GM21825 (cell line): ENCODE measurements around the gene SORL1.

Experiments
- ATAC-seq: cut with Tn5 transposase; IDR thresholded peaks from one replicate; pipeline ENCODE4 v1.9.1; 2021; ENCODE audit warnings: mild to moderate bottlenecking, moderate library complexity; ENCODE audit not compliant: unreplicated experiment

SORL1 gene

DNA sequence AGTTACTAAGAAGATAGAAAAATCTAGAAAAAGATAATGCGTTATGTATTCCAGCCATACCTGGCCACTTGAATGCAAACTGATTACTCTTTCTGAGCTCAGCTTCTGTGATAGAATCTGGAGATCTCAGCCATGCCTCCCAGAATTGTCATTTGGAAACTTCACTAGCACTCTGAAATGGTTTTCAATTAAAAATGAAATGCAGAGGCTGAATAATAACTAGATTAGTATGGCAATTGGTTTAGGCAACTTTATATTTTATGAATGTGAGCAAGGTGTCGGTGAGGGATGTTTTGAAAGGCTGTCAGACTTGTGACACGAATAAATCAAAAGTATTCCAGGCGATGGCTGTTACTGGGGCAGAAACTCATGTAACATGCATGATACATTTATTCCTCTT is 129.5 kb downstream of the SORL1 start:
- no peak for ATAC-seq

DNA sequence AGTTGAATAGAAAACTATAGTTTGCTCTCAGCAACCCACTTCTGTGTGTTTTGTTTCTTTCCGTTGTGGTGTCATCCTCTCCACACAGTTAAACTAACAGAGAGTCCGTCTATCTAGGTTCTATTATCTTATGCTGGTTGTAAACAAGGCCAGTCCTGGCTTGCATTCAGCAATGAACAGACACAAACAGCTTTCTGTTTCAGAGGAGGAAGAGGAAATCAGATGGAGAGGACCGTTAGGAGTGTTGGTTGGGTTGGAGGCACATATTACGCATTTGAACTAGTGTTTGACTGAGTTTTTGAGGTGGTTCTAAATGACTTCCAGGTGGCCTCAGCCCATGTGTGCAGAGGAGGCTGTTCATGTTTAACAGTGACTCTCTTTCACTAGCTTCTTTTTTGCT is 130.2 kb downstream of the SORL1 start:
- no peak for ATAC-seq

DNA sequence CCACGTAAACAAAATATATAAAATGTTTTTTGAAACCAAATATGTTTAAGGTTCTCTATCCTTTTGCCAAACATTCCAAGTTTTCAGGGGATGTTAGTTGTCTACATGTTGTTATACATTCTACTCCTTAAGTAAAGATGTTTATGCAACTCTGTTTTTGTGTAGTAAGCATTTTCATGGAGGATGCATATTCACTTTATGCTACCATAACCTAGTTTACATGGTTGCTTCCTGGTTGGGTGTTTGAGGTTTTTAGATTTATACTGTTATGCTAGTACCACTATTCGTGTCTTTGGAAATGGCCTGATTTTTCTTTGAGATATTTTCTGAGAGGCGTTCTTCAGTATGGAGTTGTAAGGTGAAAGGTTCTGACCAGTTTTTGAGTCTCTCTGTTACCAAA is 131.7 kb downstream of the SORL1 start:
- ATAC-seq = no peak

DNA sequence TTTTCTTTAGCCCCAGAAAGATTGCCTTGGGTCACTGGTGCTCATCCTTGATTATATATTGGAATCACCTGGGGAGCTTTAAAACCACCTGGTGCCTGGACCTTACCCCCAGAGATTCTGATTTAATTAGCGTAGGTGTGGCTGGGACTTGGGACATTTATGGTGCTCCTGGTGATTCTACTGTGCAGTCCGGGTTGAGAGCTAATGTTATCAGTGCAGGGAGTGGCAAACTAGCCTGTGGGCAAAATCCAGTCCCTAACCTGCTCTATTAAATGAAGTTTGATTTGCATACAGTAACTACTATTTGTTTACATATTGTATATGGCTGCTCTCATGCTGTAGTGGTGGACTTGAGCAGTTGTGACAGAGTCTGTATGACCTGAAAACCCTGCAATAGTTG is 134.6 kb downstream of the SORL1 start:
- no peak for ATAC-seq

DNA sequence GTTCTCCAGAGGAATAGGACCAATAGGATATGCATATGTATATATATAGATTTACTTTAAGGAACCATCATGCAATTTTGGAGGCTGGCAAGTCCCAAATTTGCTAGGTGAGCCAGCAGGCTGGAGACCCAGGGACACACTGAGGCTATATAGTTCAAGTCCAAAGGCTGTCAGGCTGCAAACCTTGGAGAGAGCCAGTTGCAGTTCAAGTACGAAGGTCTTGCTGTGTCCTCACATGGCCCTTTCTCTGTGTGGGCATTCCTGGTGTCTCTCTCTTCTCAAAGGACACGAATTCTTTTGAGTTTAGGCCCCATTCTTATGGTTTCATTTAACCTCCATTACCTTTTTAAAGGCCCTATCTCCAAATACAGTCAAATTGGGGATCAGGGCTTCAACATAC is 135.1 kb downstream of the SORL1 start:
- no peak for ATAC-seq

DNA sequence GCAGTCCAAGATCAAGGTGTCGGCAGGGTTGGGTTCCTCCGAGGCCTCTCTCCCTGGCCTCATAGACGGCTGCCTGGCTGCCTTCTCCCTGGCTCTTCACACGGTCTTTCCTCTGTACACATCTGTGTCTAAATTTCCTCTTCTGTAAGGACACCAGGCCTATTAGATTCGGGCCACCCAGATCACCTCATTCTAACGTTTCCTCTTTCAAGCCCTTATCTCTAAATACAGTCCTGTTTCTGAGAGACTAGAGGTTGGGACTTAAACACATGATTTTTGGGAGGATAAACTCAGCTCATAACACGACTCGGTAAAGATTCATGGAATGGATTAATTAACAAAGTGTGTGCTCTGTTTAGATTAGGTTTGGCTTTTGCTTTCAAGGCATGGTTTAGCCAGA is 136.6 kb downstream of the SORL1 start:
- ATAC-seq = no peak

DNA sequence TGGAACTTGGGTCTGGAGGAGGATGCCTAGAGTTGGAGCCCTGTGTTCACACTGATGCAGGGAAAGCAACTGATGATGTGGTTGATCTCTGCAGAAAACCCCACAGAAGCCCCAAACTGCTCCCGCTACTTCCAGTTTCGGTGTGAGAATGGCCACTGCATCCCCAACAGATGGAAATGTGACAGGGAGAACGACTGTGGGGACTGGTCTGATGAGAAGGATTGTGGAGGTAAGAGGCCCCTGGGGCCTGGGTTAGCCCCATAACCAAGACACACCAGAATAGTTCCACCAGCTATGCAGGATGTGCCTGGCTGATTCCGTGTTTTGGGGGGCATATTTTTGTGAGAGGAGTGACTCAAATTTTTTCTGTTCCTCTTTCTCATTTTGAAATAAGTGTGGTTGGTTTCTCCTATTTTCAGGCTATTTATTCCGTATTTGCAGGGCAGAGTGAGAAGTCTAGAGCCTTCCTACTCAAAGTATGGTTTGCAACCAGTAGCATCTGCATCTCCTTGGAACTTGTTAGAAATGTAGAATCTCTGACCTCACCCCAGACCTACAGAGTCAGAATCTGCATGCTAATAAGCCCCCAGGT is 137.9 kb downstream of the SORL1 start:
- ATAC-seq = peak; percentile 76

DNA sequence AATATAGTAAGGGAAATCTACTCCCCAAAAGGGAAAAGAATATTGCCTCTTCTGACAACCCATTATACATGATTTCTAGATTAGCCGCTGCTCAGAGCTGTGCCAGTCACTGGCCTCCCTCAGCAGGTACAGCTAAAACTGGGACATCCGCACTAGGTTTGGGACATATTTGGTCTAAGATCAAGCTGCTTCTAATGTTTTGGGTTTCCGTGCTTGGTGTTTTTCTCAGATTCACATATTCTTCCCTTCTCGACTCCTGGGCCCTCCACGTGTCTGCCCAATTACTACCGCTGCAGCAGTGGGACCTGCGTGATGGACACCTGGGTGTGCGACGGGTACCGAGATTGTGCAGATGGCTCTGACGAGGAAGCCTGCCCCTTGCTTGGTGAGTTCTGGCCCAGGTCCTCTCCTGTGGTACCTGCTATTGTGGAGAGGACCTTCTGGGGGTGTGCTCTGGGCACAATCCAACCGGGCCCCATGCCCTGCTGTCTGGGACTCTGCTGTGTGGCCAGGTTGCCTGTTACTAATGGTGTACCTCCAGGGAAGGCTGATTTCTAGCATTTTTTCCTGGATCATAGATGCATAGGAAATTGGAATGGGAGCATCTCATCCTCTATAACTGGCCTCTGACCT is 138.8 kb downstream of the SORL1 start:
- peak; percentile 18 for ATAC-seq

DNA sequence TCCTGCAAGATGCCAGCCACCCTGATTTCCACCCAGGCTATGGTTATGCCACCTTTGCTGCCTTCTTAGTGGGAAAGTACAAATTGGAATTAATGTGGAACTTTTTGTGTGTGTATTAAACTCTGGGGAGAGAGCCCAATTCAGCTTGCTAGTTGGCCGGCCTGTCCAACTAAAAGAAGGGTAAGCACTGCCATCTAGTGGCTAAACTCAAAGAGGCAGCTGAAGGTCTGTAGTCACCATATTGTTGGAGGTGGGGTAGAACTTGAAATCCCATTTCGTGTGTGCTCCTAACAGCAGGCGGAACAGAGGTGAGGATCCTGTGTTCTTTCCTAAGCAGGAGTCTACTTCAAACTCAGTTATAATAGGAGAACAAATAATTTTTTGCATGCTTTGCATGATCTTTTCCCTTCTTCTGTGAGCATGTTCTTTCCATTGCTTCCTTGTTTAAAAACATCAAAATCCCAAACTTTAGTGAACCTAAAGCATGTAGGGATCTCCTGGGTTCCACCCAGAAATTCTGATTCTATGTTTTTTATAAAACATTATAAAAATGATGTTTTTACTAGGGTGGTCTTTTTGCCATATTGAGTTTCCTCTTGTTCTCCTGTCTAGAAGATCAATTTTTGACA is 139.4 kb downstream of the SORL1 start:
- ATAC-seq = no peak

DNA sequence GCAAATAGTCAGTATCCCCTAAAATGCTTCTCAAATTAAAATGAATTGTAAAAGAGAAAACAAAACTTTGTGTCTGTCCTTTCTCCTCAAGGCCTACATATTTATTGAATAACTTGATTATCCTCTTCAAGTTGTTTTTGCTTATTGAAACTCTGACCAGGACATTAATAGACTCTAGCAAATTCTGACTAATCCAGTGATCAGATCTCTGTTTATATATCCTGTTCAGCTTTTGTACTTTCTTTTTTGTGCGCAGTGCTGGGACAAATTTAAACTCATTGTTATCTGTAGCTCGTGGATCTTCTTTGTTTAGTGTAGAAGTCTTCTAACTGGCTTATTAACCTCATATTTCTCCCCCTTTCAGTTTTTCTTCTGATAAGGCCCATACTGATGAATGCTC is 140.6 kb downstream of the SORL1 start:
- no peak for ATAC-seq

DNA sequence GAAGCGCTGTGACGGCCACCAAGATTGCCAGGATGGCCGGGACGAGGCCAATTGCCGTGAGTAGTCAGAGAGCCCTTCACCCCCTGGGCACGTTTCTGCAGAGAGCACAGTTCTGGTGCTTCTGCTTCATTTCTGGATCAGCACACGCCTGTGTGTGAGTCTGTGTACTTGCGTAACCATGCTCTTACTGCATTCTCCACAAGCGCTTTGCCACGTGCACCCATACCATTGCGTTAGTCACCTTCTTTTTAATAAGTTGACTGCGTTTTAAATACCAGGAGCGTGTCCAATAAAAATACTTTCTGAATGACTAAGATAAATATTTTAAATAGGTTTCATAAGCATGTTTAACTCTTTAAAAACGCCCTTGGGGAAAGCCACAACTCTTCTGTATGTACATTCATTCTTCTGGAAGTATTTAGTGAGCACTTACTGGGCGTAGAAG is 143.6 kb downstream of the SORL1 start:
- ATAC-seq = no peak

DNA sequence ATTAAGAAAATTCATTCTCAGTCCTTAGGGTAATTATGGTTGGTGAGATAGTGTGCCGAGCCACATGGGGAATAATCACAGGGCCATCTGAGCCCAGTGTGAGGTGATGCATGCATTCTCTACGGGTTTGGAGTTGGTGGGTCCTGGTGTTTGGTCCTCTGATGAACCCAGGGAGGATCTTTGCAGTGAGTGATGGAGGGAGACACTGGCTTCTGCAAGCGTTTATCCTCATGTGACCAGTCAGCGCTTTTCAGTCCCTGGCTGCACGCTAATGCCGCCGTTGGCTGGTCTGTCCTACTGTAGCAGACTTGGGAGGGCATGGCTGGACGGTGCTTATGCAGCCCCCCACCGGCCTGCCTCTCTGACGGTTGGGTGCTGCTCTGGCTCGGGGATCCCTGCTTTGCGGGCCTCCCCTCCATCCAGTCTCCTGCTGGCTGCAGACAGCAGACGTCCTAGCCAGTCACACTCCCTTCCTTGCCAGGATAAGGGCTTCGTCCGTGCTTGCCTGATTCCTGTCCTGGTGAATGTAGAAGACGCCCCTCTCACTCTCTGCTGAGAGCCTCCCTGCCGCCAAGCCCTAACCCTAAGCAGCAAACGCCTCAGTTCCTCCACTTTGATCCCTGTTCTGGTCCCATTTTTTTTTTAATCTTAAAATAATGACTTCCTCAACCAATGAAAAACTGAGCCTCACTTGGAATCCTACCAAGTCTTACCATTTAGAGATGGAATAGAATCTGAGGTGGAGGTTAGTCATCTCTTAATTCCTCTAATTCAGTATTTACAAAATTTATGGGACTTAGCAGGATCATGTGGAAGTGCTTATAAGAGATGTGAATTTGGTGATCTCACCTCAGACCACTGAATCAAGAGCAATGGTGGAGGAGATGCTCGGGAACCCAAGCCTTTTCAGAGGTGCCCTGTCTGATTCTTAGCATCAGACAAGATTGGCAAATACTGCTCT is 144.4 kb downstream of the SORL1 start:
- no peak for ATAC-seq

DNA sequence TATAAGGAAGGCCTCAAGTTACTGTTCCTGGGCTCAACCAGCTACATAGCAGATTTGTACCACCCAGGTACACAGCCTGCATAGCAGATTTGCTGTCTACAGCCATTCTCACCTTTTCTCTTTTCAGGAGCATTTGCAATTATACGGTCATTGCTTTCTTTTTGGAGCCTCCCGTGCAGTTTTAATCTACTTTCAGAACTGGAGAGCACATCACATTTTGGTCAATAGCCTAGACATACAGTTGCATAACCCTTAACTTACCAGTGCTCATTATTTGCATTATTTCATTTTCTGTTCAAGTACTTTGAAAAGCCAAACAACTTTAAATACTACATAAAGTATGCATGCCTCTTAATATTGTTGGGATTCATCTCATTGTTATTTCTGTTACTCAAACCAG is 151.2 kb downstream of the SORL1 start:
- ATAC-seq = no peak

DNA sequence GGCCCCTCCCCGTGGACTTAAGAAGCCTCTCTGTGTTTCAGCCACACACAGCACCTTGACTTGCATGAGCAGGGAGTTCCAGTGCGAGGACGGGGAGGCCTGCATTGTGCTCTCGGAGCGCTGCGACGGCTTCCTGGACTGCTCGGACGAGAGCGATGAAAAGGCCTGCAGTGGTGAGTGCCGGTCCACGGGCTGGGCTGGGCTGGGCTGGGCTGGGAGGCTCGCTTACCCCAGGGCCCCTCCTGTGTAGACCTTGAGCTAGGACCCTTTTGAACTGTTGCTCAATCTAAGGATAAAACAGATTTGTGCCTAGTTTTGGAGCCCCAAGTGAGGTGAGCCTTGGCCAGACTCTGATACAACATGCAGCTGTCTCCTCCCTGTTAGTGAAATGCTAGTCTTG is 152.0 kb downstream of the SORL1 start:
- no peak for ATAC-seq

DNA sequence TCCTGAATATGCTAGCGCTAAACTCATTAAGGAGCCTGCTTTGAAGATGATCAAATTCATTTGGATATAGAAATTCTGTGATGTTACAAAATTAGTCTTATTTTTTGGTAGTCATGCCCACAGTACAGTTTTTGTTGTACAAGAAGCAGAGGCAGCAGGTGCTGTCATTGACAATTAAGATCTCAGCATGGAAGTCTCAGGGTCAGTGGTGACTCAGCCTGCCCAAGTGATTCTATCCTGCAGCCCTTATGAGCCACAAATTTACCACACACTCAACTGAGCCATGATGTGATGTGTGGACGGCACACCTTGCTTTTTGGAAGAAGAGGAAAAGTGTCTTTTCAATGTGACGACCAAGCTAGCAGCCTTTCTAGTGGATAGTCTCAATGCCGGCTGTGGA is 154.2 kb downstream of the SORL1 start:
- no peak for ATAC-seq

DNA sequence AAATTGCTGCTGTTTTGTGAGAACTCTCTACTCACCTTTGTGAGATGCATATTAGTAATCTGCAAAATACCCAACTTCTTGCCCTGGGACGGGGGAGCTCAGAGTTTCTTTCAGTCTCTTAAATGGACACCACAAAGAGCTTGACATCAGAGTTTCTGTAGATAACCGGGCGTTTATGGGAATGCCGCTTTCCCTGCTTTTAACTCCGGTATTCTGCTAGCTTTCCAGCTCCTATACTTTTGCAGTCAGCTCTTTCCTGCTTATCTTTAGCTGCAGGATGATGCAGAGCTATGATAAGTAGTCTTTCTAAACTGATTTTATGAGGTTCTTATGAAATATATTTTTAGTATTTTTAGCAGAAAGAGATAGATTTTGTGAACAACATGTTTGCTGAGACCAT is 155.2 kb downstream of the SORL1 start:
- no peak for ATAC-seq

DNA sequence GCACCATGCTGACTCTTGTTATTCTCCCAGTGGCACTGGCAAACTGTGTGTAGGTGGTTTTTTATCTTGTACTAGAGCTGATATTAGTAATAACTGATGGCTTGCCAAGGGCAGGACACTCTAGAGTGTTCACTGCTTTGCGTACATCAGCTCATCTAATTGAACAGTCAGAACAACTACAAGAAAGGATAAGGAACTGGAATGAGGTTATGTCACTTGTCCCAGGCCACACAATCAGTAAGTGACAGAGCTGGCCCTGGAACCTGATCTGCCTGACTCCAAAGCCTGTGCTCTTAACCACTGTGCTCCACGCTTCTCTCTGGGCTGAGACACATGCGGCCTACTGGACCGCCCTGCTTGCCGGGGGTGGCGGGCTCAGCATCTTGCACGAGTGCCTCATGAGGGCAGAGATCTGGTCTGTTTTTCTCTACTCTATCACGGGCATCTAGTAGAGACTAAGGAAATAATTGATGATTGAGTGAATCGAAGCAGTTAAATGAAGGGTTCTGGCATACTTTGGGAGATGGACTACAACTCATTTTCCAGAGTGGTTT is 156.5 kb downstream of the SORL1 start:
- ATAC-seq = no peak

DNA sequence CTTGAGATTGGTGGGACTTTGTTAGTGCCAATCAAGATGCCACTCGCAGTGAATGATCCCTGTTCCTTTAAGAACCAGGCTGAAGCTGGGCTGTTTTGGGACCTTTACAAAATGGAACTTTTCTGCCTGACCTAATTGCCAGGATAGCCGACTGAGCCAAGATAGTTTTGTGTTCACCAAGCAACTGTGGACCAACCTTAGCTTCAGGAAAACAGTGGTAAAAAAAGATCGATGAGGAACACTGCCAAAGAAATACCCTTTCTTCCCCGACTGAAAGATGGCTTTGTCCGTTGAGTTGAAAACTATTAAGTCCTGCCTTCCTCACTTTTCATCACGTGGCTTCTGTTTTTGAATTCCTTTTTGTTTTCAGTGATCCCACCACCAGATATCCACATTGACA is 158.6 kb downstream of the SORL1 start:
- ATAC-seq = no peak

DNA sequence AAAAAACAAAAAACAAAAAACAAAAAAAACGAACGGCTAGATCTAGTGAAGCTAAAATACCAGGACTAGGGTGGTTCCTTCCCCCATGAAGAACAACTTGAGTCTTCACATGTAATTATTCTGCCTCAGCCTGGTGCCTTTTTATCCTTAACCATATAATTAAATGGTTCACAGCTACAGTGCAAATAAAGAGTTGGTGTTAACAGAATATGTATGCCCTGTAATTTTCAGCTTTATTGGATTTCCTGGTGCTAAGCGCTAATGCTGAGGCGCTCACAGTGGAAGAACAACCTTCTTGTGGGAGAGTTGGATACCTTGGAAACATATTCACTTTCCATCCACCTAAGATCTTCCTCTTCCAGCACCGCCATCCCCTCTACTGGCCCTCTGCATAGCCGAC is 159.1 kb downstream of the SORL1 start:
- no peak for ATAC-seq

DNA sequence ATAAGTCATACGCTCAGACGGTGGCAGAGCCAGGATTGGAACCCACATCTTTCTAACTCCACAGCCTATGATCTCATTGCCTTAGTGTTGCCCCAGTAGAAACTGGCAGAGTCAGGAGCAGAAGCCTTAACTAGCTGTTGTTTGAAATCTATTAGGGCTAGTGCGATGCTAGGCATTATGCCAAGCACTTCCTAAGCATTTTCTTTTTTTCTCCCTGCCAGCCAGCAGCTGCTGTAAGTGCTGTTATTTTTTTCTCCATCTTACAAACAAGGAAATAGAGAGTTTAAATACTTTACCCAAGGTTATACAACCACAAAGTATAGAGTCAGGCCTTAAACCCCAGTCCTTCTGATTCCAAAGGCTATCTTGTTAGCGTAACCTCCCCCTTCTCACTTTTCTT is 161.6 kb downstream of the SORL1 start:
- no peak for ATAC-seq

DNA sequence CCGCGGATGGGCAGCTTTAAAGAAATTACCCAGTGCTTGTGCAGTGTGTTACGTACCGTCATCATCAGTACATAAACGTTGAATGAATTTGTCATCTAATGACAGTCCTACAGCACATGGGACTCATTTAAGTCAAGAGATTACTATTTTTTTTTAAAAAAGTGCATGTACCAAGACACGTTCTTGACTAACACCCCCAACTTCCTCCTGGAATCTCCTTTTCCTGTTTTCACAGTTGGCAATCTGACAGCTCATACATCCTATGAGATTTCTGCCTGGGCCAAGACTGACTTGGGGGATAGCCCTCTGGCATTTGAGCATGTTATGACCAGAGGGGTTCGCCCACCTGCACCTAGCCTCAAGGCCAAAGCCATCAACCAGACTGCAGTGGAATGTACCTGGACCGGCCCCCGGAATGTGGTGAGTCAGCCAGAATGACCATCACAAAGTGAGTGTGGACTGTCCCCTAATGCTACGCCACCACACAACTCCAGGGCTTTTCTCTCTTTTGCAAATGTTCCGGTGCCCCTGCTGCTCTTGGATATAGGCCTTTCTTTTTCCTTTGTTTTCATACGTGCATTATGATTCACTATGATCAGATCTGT is 162.6 kb downstream of the SORL1 start:
- ATAC-seq = no peak
